GM12878 (cell line): ENCODE measurements around the gene NSG1. TPM values are rescaled to one million over a fixed set of nuclear protein-coding genes. Genes with fewer than 3 reads are reported as not detected.

Experiments
- ATAC-seq: fragments of 200-7000 bp; cut with Tn5 transposase; 3 replicates; pipeline ENCODE4 v1.9.1; 2020; ENCODE audit warnings: mild to moderate bottlenecking, moderate library complexity
- BruUV-seq: library from RNA; stranded (reverse); fragments of 400-500 nt; replicated peaks from 2 replicates; lab custom pipeline; 2021; lab: Mats Ljungman, UMichigan
- CTCF ChIA-PET: fragments of 300-600 bp; sonication (Branson Sonifier 250); formaldehyde crosslinking; extraction: SDS; loops from one replicate; lab custom pipeline; 2021; ENCODE audit warnings: inconsistent platforms; lab: Yijun Ruan, JAX
- POLR2A ChIA-PET: fragments of 350-600 bp; formaldehyde crosslinking; extraction: SDS; loops from one replicate; lab custom pipeline; 2021; ENCODE audit warnings: inconsistent platforms; lab: Charles Lee
- RAD21 ChIA-PET: fragments of 300-600 bp; sonication (Branson Sonifier 250); formaldehyde crosslinking; loops from one replicate; lab custom pipeline; 2023; ENCODE audit warnings: antibody characterized with exemption; ENCODE audit not compliant: unreplicated experiment; lab: Charles Lee
- SMC1A ChIA-PET: fragments of 300-600 bp; sonication (Branson Sonifier 250); formaldehyde crosslinking; loops from one replicate; lab custom pipeline; 2023; ENCODE audit not compliant: unreplicated experiment, uncharacterized antibody; lab: Charles Lee
- DNase-seq: peaks from one replicate; pipeline ENCODE4 v3.0.0-alpha.2; 2011; ENCODE audit warnings: low read depth, low spot score
- FAIRE-seq: peaks from 3 replicates; lab custom pipeline; 2011; peaks lifted over from hg19 to GRCh38; lab: Jason Lieb, UNC
- H2AFZ ChIP-seq: 2 replicates; pipeline ENCODE4 v1.6.0; 2011; ENCODE audit warnings: low read depth, low read length, control low read depth; ENCODE audit not compliant: control insufficient read depth
- H3K27ac ChIP-seq: 2 replicates; pipeline ENCODE4 v1.5.1; 2011; ENCODE audit warnings: control low read depth; ENCODE audit not compliant: control insufficient read depth, insufficient read depth
- H3K27me3 ChIP-seq, 2 experiments: replicated peaks in 1 of 2; 2 replicates each; pipeline versions ENCODE4 v1.6.0 to v1.6.1; 2011; ENCODE audit warnings: low read length in 1 of 2; ENCODE audit not compliant: control insufficient read depth in 2 of 2, insufficient read depth in 2 of 2
- H3K36me3 ChIP-seq, 2 experiments: 2 replicates each; pipeline ENCODE4 v1.5.1; 2011; ENCODE audit warnings: low read length in 1 of 2; ENCODE audit not compliant: control insufficient read depth in 2 of 2, insufficient read depth in 2 of 2
- H3K4me1 ChIP-seq: 2 replicates; pipeline ENCODE4 v1.6.1; 2011; ENCODE audit warnings: mild to moderate bottlenecking, low read length, moderate library complexity, mixed read lengths; ENCODE audit not compliant: control insufficient read depth, insufficient read depth
- H3K4me2 ChIP-seq: 2 replicates; pipeline ENCODE4 v1.6.0; 2011; ENCODE audit warnings: control low read depth; ENCODE audit not compliant: control insufficient read depth, insufficient read depth
- H3K4me3 ChIP-seq: fragments of 200-600 bp; sonication (generic); 2 replicates; pipeline ENCODE4 v1.5.1; 2016
- H3K79me2 ChIP-seq: 2 replicates; pipeline ENCODE4 v1.6.0; 2011; ENCODE audit warnings: low read length; ENCODE audit not compliant: control insufficient read depth, insufficient read depth
- H3K9ac ChIP-seq: 2 replicates; pipeline ENCODE4 v1.8.0; 2011; ENCODE audit warnings: low read length, control low read depth, mixed read lengths; ENCODE audit not compliant: control insufficient read depth, insufficient read depth
- H3K9me3 ChIP-seq: replicated peaks from 3 replicates; pipeline ENCODE4 v1.5.1; 2011; ENCODE audit warnings: mild to moderate bottlenecking, low read length; ENCODE audit not compliant: control insufficient read depth, insufficient read depth
- H4K20me1 ChIP-seq: 2 replicates; pipeline ENCODE4 v1.6.0; 2011; ENCODE audit not compliant: control insufficient read depth, insufficient read depth
- ASH2L ChIP-seq: fragments of 300-600, 200-600 bp; sonication (generic); IDR thresholded peaks from 2 replicates; pipeline ENCODE4 v1.6.1; 2017; ENCODE audit warnings: low read depth, mild to moderate bottlenecking, borderline replicate concordance
- CEBPZ ChIP-seq: fragments of 150-350 bp; IDR thresholded peaks from 2 replicates; pipeline ENCODE4 v1.6.1; 2016; ENCODE audit warnings: low read depth, low read length
- CHD4 ChIP-seq: fragments of 200-600 bp; sonication (generic); IDR thresholded peaks from 2 replicates; pipeline ENCODE4 v1.6.1; 2016; ENCODE audit warnings: mild to moderate bottlenecking
- CREB1 ChIP-seq: IDR thresholded peaks from 2 replicates; pipeline ENCODE4 v1.6.1; 2012; ENCODE audit warnings: low read depth, mild to moderate bottlenecking, inconsistent platforms
- CUX1 ChIP-seq: IDR thresholded peaks from 2 replicates; pipeline ENCODE4 v1.6.1; 2012; ENCODE audit warnings: improper control_type of control experiment, low read depth, low read length; ENCODE audit not compliant: insufficient replicate concordance
- FOXK2 ChIP-seq: fragments of 450-650 bp; IDR thresholded peaks from 2 replicates; pipeline ENCODE4 v1.6.1; 2017; ENCODE audit warnings: mild to moderate bottlenecking, moderate library complexity
- HCFC1 ChIP-seq: fragments of 150-350 bp; IDR thresholded peaks from 2 replicates; pipeline ENCODE4 v1.6.1; 2014; ENCODE audit warnings: low read length
- MTA2 ChIP-seq: fragments of 450-650 bp; IDR thresholded peaks from 2 replicates; pipeline ENCODE4 v1.6.1; 2016; ENCODE audit warnings: low read depth, mild to moderate bottlenecking, moderate library complexity
- MTA3 ChIP-seq: IDR thresholded peaks from 2 replicates; pipeline ENCODE4 v1.6.1; 2012; ENCODE audit warnings: low read length, inconsistent platforms, borderline replicate concordance
- NFXL1 ChIP-seq: fragments of 450-650 bp; IDR thresholded peaks from 2 replicates; pipeline ENCODE4 v1.6.1; 2017; ENCODE audit warnings: antibody characterized with exemption, mild to moderate bottlenecking, borderline replicate concordance
- SRF ChIP-seq, 2 experiments: IDR thresholded peaks; 2 replicates each; pipeline ENCODE4 v1.6.1; 2011; ENCODE audit warnings: low read depth in 2 of 2, low read length in 2 of 2, mild to moderate bottlenecking in 1 of 2, moderate library complexity in 1 of 2
- SUZ12 ChIP-seq: fragments of 200-600 bp; sonication (generic); IDR thresholded peaks from one replicate; pipeline ENCODE4 v1.6.1; 2018; ENCODE audit warnings: antibody characterized with exemption, mild to moderate bottlenecking; ENCODE audit not compliant: unreplicated experiment
- YY1 ChIP-seq: IDR thresholded peaks from 2 replicates; pipeline ENCODE4 v1.6.1; 2011; ENCODE audit warnings: low read depth, mild to moderate bottlenecking, low read length
- WGBS: methylation state at CpG from one replicate; pipeline ENCODE4 v1.1.6; 2016; ENCODE audit warnings: low lambda C conversion rate; ENCODE audit not compliant: insufficient replicate concordance, insufficient coverage; ENCODE audit errors: missing lambda C conversion rate; 5-methylcytosine and 5-hydroxymethylcytosine counted together
- in situ Hi-C: fragments of 300-500 bp; cut with MboI; formaldehyde crosslinking; loops from 9 replicates; pipeline ENCODE4 v1.14.3; 2018; ENCODE audit warnings: mixed read lengths
- intact Hi-C: fragments of 100-400 bp; cut with micrococcal nuclease; formaldehyde crosslinking; loops from one replicate; pipeline ENCODE4 v1.14.2; 2022; ENCODE audit not compliant: unreplicated experiment
- polyA plus RNA-seq, 11 experiments: library from polyadenylated mRNA; depleted of rRNA in 4 of 11; unstranded in 6 of 11; stranded (reverse) in 5 of 11; fragments of >200 nt; fragmentation: Nextera tagmentation in 4 of 11; fragmentation: Illumina TruSeq in 1 of 11; extraction: Ambion mirVana in 4 of 11; extraction: Trizol in 1 of 11; gene quantifications; 1 replicate in 1 of 11; 2 replicates in 10 of 11; pipeline versions ENCODE4 v1.2.1 to v1.2.3, GENCODE V29; 2011 to 2016; ENCODE audit warnings: inconsistent platforms in 2 of 11, missing spikeins in 2 of 11, low read depth in 1 of 11
- total RNA-seq, 4 experiments: library from RNA; depleted of rRNA in 3 of 4; stranded (reverse); fragments of >200 nt in 3 of 4; fragmentation: Illumina TruSeq in 1 of 4; extraction: Trizol in 1 of 4; gene quantifications; 2 replicates each; pipeline versions ENCODE4 v1.2.1 to v1.2.3, GENCODE V29; 2013 to 2021

NSG1 gene
- total and polyA plus RNA-seq, 10 of the 15 experiments (the other 5 are each of a cell fraction or from before 2014, with no cell fraction given), result 0.03 to 0.19 (median 0.10) TPM; not detected in 5

GRCh38 chr4:4422856-4423499, 36.1 kb downstream of the NSG1 start (continued):
- no peak for TF ChIP-seq NFXL1
- TF ChIP-seq SUZ12, result no peak

- ATAC-seq (no peak), DNase-seq (no peak), FAIRE-seq (no peak)
- ChIA-PET RAD21 (no interaction called here), CTCF (no interaction called here), SMC1A (interaction anchor here (0.6 kb wide), 1 partner anchor 188 kb away, joined by 3 read pairs; no protein-coding TSS in a partner anchor), POLR2A (interaction anchor here (0.7 kb wide), 1 partner anchor 30 kb away, joined by 4 read pairs; no protein-coding TSS in a partner anchor)
- no TSS peak for BruUV-seq
- Histone ChIP-seq H3K4me1 (no peaks in the 10 kb centered on the region), H3K36me3 (peaks cover 5 to 16% of the 10 kb centered on the region in 2 experiments; a peak in 3 of 4 replicates), H3K27me3 (no peaks in the 10 kb centered on the region), H3K4me3 (no peak overlapping the region), H3K4me2 (no peak overlapping the region), H2AFZ (no peak overlapping the region), H4K20me1 (no peaks in the 10 kb centered on the region), H3K79me2 (no peaks in the 10 kb centered on the region), H3K27ac (no peak overlapping the region), H3K9me3 (no peaks in the 10 kb centered on the region), H3K9ac (no peak overlapping the region)
- in situ Hi-C loops (no loop called here), intact Hi-C loops (no loop called here)
- 74% methylated on average over 7 of the region's 9 CpGs for WGBS
- no peak for TF ChIP-seq CUX1
- TF ChIP-seq FOXK2, result no peak
- TF ChIP-seq SRF (IDR thresholded peaks at IDR 0.05; ENCODE audit: low read depth in 2 of 2, low read length in 2 of 2), result no peak
- no peak for TF ChIP-seq ASH2L
- no peak for TF ChIP-seq CREB1
- no peak for TF ChIP-seq MTA2
- TF ChIP-seq HCFC1, result no peak
- TF ChIP-seq YY1, result no peak
- TF ChIP-seq MTA3, result no peak
- no peak for TF ChIP-seq CEBPZ
- no peak for TF ChIP-seq CHD4
Measured at GRCh38 chr4:4423706-4424498, 37.0 kb downstream of the NSG1 start.
